ENCODE results near the gene LHPP.
"Not testable (repeated sequence)": the region's sequence is repeated elsewhere in the genome, so short reads cannot be mapped to it uniquely, and the experiment has no call there.

Gene LHPP, protein sequence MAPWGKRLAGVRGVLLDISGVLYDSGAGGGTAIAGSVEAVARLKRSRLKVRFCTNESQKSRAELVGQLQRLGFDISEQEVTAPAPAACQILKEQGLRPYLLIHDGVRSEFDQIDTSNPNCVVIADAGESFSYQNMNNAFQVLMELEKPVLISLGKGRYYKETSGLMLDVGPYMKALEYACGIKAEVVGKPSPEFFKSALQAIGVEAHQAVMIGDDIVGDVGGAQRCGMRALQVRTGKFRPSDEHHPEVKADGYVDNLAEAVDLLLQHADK

GRCh38 chr10:124461642-124462347, at the start of gene LHPP:
TSS of gene LHPP (plus strand) at chr10:124461823. CDS start at chr10:124461863, 40 bp downstream.
- peak; percentile 76 for DNase-seq

DNA sequence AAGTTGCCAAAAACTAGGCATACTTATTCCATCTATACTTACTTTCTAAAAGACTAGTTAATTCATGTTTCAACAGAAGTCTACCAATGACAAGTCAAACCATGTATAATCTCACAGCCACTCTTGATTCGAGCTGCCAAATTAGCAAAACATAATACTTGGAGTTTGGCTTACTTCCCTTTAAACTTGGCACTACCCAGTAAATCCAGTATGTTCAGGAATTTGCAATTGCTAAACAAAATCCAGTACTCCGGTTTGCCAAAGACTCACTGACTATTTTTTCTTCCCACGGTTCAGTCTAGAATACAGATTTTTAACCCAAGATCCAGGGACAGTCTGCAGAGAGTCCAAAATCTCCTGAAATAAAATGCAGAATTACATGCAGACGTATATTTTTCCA, 47.5 kb upstream of the LHPP start:
- DNase-seq, result no peak

- DNase-seq, result no peak
Observed at GRCh38 chr10:124415210-124415609, 46.4 kb upstream of the LHPP start.

DNA sequence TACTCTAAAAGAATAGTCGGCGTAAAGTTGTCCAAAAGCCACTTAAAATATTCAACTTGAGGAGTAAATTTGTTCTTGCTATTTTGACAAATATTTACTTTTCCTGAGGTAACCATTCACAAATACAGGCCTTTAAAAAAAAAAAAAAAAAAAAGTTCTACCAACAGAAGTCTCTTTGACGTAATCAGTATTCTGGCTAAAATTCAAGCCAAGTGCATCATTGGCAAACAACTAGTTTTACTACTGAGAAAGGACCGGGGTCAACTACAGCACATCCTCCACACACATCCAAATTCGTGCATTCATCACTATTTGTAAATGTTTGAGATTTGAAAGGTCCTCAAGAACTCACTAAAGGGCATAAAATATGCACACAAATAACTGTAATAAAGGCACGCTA, 44.9 kb upstream of the LHPP start:
- no peak for DNase-seq

- peak; percentile 65 for DNase-seq
Observed at GRCh38 chr10:124417895-124418725, 43.5 kb upstream of the LHPP start.

- DNase-seq, result peak; percentile 93
Observed at GRCh38 chr10:124418726-124419501, 42.7 kb upstream of the LHPP start, which contains the start of gene OAT. TSS of gene OAT (minus strand) at chr10:124418923. CDS start at chr10:124412171, 6,752 bp downstream.

DNA sequence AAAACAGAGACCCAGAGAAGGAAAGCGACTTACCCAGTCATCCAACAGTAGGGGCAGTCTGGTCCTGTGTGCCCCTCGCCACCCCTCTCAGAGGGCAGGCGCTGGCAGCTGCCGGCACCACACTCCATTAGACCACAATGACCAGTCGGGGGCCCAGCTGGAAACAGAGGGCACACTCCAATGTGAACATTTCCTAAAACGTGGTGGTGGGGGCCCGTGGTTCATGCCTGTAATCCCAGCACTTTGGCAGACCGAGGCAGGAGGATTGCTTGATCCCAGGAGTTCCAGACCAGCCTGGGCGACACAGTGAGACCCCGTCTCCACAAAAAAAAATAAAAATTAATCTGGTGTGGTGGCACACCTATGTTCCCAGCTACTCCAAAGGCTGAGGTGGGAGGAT, 42.0 kb upstream of the LHPP start:
- DNase-seq, result no peak

- DNase-seq, result no peak
Observed at GRCh38 chr10:124420254-124420653, 41.4 kb upstream of the LHPP start.

GRCh38 chr10:124422742-124423141, 38.9 kb upstream of the LHPP start:
- no peak for DNase-seq

GRCh38 chr10:124423813-124424212, 37.8 kb upstream of the LHPP start:
- DNase-seq, result no peak

DNA sequence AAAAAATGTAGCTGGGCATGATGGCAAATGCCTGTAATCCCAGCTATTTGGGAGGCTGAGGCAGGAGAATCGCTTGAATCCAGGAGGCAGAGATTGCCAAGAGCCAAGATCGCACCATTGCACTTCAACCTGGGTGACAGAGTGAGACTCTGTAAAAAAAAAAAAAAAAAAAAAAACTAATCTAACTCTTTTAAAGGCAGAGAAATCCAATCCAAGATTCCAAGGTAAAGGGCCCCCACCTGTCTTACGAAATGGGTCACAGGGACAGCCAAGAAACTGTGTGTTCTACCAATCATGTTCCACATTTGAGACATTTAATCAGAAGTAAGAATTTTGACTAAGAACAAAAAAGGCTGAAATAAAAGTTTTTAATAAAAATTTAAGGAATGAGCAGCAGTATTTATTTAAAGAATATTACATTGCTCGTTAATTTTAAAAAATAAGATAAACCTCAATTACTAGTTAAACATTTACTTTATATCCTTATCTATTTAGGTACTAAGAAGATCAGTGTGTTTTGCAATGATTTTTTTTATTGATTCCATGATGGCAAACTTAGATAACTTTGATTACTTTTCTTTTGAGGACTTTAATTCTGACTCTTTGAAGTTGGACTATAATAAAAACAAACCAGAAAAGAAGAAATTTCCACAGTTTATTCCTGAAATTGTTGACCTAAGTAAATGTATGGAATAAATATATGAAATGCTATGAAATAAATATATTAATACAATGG, 36.2 kb upstream of the LHPP start:
- no peak for DNase-seq

- DNase-seq, result no peak
Observed at GRCh38 chr10:124428207-124428777, 33.3 kb upstream of the LHPP start.

DNA sequence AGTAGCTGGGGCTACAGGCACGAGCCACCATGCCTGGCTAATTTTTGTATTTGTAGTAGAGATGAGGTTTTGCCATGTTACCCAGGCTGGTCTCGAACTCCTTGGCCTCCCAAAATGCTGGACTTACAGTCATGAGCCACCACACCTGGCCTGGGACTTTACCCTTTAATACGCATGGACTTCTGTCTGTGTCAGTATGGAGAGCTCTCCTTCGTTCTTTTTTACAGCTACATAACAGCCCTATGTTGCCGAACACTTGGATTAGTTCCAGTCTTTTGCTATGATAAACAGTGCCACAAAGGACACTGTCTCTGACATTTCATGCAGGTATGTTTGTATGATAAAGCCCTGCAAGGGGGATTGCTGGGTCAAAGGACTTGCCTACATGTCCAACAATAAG, 32.0 kb upstream of the LHPP start:
- DNase-seq, result no peak

GRCh38 chr10:124430077-124430476, 31.5 kb upstream of the LHPP start:
- no peak for DNase-seq

DNA sequence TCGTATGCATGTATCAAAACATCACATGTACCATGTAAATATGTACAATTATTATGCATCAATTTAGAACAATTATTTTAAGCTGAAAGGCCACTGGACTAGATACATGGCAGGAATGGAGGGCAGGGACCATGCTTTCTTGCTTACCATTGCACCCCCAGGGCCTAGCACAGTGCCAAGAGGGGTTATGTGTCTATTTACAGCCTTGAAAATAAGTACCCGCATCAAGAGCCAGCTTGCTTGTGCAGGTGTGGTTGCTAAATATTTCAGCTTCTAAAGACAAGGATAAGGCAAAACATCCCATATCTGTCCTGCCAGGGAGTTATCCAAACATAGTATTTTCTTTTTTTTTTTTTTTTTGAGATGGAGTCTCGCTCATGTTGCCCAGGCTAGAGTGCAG, 28.2 kb upstream of the LHPP start:
- DNase-seq, result no peak

DNA sequence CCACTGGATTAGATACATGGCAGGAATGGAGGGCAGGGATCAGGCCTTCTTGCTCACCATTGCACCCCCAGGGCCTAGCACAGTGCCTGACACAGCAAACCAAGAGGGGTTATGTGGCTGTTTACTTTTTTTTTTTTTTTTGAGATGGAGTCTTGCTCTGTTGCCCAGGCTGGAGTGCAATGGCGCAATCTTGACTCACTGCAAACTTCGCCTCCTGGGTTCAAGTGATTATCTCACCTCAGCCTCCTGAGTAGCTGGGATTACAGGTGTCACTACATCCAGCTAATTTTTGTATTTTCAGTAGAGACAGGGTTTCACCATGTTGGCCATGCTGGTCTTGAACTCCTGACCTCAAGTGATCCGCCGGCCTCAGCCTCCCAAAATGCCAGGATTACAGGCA, 25.9 kb upstream of the LHPP start:
- not testable (repeated sequence) for DNase-seq

DNA sequence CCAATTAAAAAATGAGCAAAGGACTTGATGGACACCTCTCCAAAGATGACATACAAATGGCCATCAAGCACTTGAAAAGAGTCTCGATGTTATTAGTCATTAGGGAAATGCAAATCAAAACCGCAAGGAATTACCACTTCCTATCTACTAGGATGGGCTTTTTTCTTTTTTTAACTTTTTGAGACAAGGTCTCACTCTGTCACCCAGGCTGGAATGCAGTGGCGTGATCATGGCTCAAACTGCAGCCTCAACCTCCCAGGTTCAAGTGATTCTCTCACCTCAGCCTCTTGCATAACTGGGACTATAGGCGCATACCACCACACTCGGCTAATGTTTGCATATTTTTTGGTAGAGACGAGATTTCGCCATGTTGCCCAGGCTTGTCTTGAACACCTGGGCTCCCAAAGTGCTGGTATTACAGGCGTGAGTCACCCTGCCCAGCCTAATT, 25.4 kb upstream of the LHPP start:
- DNase-seq, result no peak

GRCh38 chr10:124441694-124442093, 19.9 kb upstream of the LHPP start:
- DNase-seq, result not testable (repeated sequence)

- no peak for DNase-seq
Observed at GRCh38 chr10:124446830-124447750, 14.5 kb upstream of the LHPP start.

GRCh38 chr10:124447751-124448466, 13.7 kb upstream of the LHPP start:
- DNase-seq, result no peak

Data from T1000 (cell line).